ENCODE data around the gene IL16. TPM values are rescaled to one million over a fixed set of nuclear protein-coding genes. Genes with fewer than 3 reads are reported as not detected.

The IL16 gene
- polyA plus RNA-seq, 2 of the 4 experiments (the other 2 are of a cell fraction): 0.09 TPM; not detected in 1

DNA sequence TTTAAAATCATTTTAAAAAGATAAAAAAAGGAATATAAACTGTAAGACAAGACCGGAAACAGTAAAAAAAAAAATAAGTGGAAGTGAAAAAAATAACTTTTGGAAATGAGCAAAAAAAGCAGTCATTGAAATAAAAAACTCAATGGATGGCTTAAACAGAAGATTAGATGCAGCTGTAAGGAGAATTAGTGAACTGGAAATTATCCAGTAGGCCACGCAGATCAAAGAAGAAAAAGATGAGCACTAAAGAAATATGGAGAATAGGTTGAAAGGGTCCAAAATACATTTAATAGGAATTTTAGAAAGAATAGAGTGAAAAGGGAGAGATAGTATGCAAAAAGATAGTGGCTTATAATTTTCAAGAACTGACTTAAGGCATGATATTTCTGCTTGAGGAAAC, 80.3 kb downstream of the IL16 start:
- Histone ChIP-seq H3K4me3 (no peak overlapping the region), H3K4me1 (no peaks in the 10 kb centered on the region), H3K9me3 (peaks cover 15% of the 10 kb centered on the region; the same call in 2 of the 3 replicates), H3K27ac (no peak overlapping the region), H3K4me2 (no peak overlapping the region)
- CTCF ChIA-PET: interaction anchor here (0.6 to 20.2 kb wide), 5 partner anchors 10 to 1665 kb away, joined by 3 to 361 read pairs (median 15); no protein-coding TSS in a partner anchor
- WGBS (ENCODE audit: missing lambda C conversion rate): 23% methylated on average over 2 of the region's 2 CpGs
- POLR2A ChIA-PET: no interaction called here
- no peak for TF ChIP-seq FOXS1 (CRISPR knock-in tag; IDR thresholded peaks at IDR 0.05)
- TF ChIP-seq, protein P1, sequence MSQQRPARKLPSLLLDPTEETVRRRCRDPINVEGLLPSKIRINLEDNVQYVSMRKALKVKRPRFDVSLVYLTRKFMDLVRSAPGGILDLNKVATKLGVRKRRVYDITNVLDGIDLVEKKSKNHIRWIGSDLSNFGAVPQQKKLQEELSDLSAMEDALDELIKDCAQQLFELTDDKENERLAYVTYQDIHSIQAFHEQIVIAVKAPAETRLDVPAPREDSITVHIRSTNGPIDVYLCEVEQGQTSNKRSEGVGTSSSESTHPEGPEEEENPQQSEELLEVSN (IDR thresholded peaks at IDR 0.05; ENCODE audit: borderline replicate concordance, low read depth): no peak
- TF ChIP-seq HDAC2 (IDR thresholded peaks at IDR 0.05): no peak
- no peak for TF ChIP-seq CBX2 (IDR thresholded peaks at IDR 0.05; ENCODE audit: borderline replicate concordance, low read depth)
- no peak for TF ChIP-seq RFX5 (IDR thresholded peaks at IDR 0.05)
- TF ChIP-seq, protein P2, sequence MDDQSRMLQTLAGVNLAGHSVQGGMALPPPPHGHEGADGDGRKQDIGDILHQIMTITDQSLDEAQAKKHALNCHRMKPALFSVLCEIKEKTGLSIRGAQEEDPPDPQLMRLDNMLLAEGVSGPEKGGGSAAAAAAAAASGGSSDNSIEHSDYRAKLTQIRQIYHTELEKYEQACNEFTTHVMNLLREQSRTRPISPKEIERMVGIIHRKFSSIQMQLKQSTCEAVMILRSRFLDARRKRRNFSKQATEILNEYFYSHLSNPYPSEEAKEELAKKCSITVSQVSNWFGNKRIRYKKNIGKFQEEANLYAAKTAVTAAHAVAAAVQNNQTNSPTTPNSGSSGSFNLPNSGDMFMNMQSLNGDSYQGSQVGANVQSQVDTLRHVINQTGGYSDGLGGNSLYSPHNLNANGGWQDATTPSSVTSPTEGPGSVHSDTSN (IDR thresholded peaks at IDR 0.05): no peak
- TF ChIP-seq ZC3H11A (IDR thresholded peaks at IDR 0.05): no peak
- no peak for TF ChIP-seq JUN (IDR thresholded peaks at IDR 0.05)
- TF ChIP-seq CTCF (IDR thresholded peaks at IDR 0.05): no peak
- no peak for TF ChIP-seq JUNB (IDR thresholded peaks at IDR 0.05)
- TF ChIP-seq KDM1A (IDR thresholded peaks at IDR 0.05; ENCODE audit: low read depth): no peak
- TF ChIP-seq RNF2 (IDR thresholded peaks at IDR 0.05; ENCODE audit: borderline replicate concordance, low read depth): no peak
- TF ChIP-seq TP53 (CRISPR knock-in tag; IDR thresholded peaks at IDR 0.05): no peak
- TF ChIP-seq MAFK (IDR thresholded peaks at IDR 0.05; ENCODE audit: partially characterized antibody): no peak
- no peak for TF ChIP-seq POLR2AphosphoS2 (conservative IDR thresholded peaks at IDR 0.05; ENCODE audit: low read length)
- FAIRE-seq (peak; percentile 54), ATAC-seq (no peak), DNase-seq (ENCODE audit: low read depth in 1 of 2, low spot score in 1 of 2) (no peak)

- ChIA-PET POLR2A (no interaction called here), CTCF (interaction anchor here (0.7 to 20.2 kb wide), 7 partner anchors 10 to 472 kb away, joined by 3 to 361 read pairs (median 4); no protein-coding TSS in a partner anchor)
- Histone ChIP-seq H3K4me2 (no peak overlapping the region), H3K9me3 (peaks cover 15% of the 10 kb centered on the region; the same call in 2 of the 3 replicates), H3K4me1 (no peaks in the 10 kb centered on the region), H3K4me3 (no peak overlapping the region), H3K27ac (no peak overlapping the region)
- FAIRE-seq (no peak), DNase-seq (ENCODE audit: low read depth in 1 of 2, low spot score in 1 of 2) (no peak), ATAC-seq (no peak)
- 30% methylated on average over 2 of the region's 2 CpGs for WGBS (ENCODE audit: missing lambda C conversion rate)
- TF ChIP-seq, protein P3, sequence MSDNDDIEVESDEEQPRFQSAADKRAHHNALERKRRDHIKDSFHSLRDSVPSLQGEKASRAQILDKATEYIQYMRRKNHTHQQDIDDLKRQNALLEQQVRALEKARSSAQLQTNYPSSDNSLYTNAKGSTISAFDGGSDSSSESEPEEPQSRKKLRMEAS (IDR thresholded peaks at IDR 0.05): no peak
- TF ChIP-seq GATA3 (IDR thresholded peaks at IDR 0.05; ENCODE audit: borderline replicate concordance): no peak
- no peak for TF ChIP-seq TFCP2L1 (CRISPR knock-in tag; IDR thresholded peaks at IDR 0.05)
- no peak for TF ChIP-seq RCOR1 (IDR thresholded peaks at IDR 0.05; ENCODE audit: low read depth, low read length)
- TF ChIP-seq ELK1 (IDR thresholded peaks at IDR 0.05; ENCODE audit: low read depth, low read length): no peak
- peak; percentile 83 for TF ChIP-seq ZC3H11A (IDR thresholded peaks at IDR 0.05)
Measured at GRCh38 chr15:81277851-81278250, 81.2 kb downstream of the IL16 start.
